Esophagus muscularis mucosa (tissue), 4 donors: ENCODE results near the gene PUSL1.

Experiments used
- CTCF ChIP-seq, 3 experiments: fragments of 200-600 bp in 2 of 3; fragments of 450-650 bp in 1 of 3; sonication (generic) in 2 of 3; IDR thresholded peaks; one replicate each; pipeline ENCODE4 v1.5.1; 2017 to 2019; ENCODE audit warnings: antibody characterized with exemption in 3 of 3, mild to moderate bottlenecking in 2 of 3, moderate library complexity in 1 of 3
- EP300 ChIP-seq: sonication (generic); formaldehyde crosslinking; IDR thresholded peaks from one replicate; pipeline ENCODE4 v1.6.1; 2017; ENCODE audit warnings: antibody characterized with exemption
- POLR2A ChIP-seq: fragments of 450-650 bp; IDR thresholded peaks from one replicate; pipeline ENCODE4 v1.6.1; 2017; ENCODE audit warnings: antibody characterized with exemption, moderate library complexity, mild to moderate bottlenecking, low read depth
- POLR2AphosphoS5 ChIP-seq, 2 donors: sonication (generic); formaldehyde crosslinking; IDR thresholded peaks; one replicate each; pipeline ENCODE4 v1.6.1; 2017; ENCODE audit warnings: antibody characterized with exemption in 2 of 2

- TF ChIP-seq POLR2AphosphoS5 (IDR thresholded peaks at IDR 0.05): no peak
- TF ChIP-seq CTCF (IDR thresholded peaks at IDR 0.05): no peak
- no peak for TF ChIP-seq EP300
- no peak for TF ChIP-seq POLR2A
Observed at GRCh38 chr1:1357871-1358432, 49.6 kb downstream of the PUSL1 start.
